ENCODE data around the gene VSIR.

The VSIR gene

DNA sequence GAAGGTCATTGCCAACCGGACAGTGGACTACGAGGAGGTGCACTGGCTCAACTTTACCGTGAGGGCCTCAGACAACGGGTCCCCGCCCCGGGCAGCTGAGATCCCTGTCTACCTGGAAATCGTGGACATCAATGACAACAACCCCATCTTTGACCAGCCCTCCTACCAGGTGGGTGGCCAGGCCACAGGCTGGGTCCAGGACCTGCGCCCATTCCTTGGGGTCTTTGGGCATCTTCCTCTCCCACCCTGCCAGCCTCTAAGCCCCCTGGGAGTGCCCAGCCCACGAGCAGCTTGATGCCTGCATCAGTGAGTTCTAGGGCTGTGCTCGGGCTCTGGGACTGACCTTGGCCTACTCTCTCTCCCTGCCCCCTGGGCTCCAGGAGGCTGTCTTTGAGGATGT is 25.8 kb upstream of the VSIR start:
- Histone ChIP-seq H2AFZ (ENCODE audit: low read length) (no peak overlapping the region), H3K79me2 (ENCODE audit: insufficient read depth, low read length) (no peaks in the 10 kb centered on the region), H3K4me2 (ENCODE audit: low read depth, low read length, poor library complexity, severe bottlenecking) (no peak overlapping the region), H3K4me1 (ENCODE audit: insufficient read depth, low read length, poor library complexity, severe bottlenecking) (peaks cover 5% of the 10 kb centered on the region), H3F3A (ENCODE audit: low read depth) (no peaks in the 10 kb centered on the region), H3K4me3 (ENCODE audit: low read length, poor library complexity, severe bottlenecking) (no peak overlapping the region), H3K9me2 (replicated peaks; ENCODE audit: low read depth, low read length) (no peaks in the 10 kb centered on the region), H3K9me3 (ENCODE audit: insufficient read depth, low read depth, low read length) (no peaks in the 10 kb centered on the region), H3K27me3 (ENCODE audit: insufficient read depth, low read length, poor library complexity, severe bottlenecking) (no peaks in the 10 kb centered on the region), H3K36me3 (ENCODE audit: insufficient read depth, low read length) (no peaks in the 10 kb centered on the region), H4K20me1 (ENCODE audit: insufficient read depth, low read length, poor library complexity, severe bottlenecking) (no peaks in the 10 kb centered on the region), H3K9ac (ENCODE audit: low read depth, low read length, poor library complexity, severe bottlenecking) (no peak overlapping the region)
- TF ChIP-seq, protein P1, sequence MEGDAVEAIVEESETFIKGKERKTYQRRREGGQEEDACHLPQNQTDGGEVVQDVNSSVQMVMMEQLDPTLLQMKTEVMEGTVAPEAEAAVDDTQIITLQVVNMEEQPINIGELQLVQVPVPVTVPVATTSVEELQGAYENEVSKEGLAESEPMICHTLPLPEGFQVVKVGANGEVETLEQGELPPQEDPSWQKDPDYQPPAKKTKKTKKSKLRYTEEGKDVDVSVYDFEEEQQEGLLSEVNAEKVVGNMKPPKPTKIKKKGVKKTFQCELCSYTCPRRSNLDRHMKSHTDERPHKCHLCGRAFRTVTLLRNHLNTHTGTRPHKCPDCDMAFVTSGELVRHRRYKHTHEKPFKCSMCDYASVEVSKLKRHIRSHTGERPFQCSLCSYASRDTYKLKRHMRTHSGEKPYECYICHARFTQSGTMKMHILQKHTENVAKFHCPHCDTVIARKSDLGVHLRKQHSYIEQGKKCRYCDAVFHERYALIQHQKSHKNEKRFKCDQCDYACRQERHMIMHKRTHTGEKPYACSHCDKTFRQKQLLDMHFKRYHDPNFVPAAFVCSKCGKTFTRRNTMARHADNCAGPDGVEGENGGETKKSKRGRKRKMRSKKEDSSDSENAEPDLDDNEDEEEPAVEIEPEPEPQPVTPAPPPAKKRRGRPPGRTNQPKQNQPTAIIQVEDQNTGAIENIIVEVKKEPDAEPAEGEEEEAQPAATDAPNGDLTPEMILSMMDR (conservative IDR thresholded peaks at IDR 0.05; ENCODE audit: low read length), result no peak
- TF ChIP-seq EZH2phosphoT487 (IDR thresholded peaks at IDR 0.05; ENCODE audit: borderline replicate concordance), result no peak

DNA sequence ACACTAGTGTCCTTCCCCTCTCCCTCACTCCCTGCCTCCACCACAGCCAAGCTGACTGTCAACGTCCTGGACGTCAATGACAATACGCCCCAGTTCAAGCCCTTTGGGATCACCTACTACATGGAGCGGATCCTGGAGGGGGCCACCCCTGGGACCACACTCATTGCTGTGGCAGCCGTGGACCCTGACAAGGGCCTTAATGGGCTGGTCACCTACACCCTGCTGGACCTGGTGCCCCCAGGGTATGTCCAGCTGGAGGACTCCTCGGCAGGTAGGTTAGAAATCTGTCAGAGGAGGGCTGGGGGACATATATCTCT is 24.9 kb upstream of the VSIR start:
- Histone ChIP-seq H3K79me2 (ENCODE audit: insufficient read depth, low read length) (no peaks in the 10 kb centered on the region), H2AFZ (ENCODE audit: low read length) (no peak overlapping the region)

DNA sequence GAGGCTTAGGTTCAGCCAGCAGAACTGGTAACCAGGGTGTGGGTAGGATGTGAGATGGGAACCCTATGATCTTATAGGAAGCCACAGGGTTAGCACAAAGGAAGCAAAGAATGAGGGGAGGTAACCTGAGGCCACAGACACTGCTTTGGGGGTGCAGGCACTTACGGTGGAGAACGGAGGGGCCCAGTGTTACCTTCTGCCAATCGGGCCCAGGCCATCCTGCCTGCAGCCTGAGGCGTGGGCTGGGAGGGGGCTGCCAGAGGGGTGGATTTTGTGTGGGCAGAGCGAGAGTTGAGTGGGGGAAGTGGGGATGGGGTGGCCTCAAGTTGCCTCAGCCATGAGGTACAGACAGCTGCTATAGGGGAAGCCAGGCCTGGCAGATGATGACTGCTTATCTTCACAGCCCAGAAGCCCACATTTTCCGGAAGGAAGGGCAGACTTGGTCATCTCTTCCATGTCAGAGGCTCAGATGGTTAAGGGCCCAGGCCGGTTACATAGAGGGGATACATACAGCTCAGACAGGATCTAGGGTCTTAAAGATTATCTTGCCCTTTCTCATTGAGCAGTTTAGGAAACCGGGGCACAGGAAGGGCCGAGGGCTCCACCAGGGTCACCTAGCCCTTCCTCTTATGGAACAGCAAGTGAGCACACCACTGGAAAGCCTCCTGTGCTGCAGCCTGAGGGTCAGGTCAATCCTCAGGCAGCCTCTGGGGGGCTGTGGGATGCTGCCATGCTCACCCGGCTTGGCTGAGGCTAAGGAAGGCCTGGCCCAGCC is 24.4 kb upstream of the VSIR start:
- Histone ChIP-seq H3K79me2 (ENCODE audit: insufficient read depth, low read length) (no peaks in the 10 kb centered on the region), H3F3A (ENCODE audit: low read depth) (no peaks in the 10 kb centered on the region), H4K20me1 (ENCODE audit: insufficient read depth, low read length, poor library complexity, severe bottlenecking) (no peaks in the 10 kb centered on the region), H3K4me2 (ENCODE audit: low read depth, low read length, poor library complexity, severe bottlenecking) (no peak overlapping the region), H3K4me1 (ENCODE audit: insufficient read depth, low read length, poor library complexity, severe bottlenecking) (peaks cover 5% of the 10 kb centered on the region), H3K4me3 (ENCODE audit: low read length, poor library complexity, severe bottlenecking) (no peak overlapping the region), H3K27me3 (ENCODE audit: insufficient read depth, low read length, poor library complexity, severe bottlenecking) (no peaks in the 10 kb centered on the region), H3K36me3 (ENCODE audit: insufficient read depth, low read length) (no peaks in the 10 kb centered on the region), H3K9me3 (ENCODE audit: insufficient read depth, low read depth, low read length) (no peaks in the 10 kb centered on the region), H2AFZ (ENCODE audit: low read length) (no peak overlapping the region), H3K9ac (ENCODE audit: low read depth, low read length, poor library complexity, severe bottlenecking) (no peak overlapping the region), H3K9me2 (replicated peaks; ENCODE audit: low read depth, low read length) (no peaks in the 10 kb centered on the region)
- TF ChIP-seq, protein P1 (conservative IDR thresholded peaks at IDR 0.05; ENCODE audit: low read length), result no peak
- no peak for TF ChIP-seq EZH2phosphoT487 (IDR thresholded peaks at IDR 0.05; ENCODE audit: borderline replicate concordance)

More for the DNA sequence above, 24.9 kb upstream of the VSIR start:
- Histone ChIP-seq H3K4me1 (ENCODE audit: insufficient read depth, low read length, poor library complexity, severe bottlenecking) (peaks cover 5% of the 10 kb centered on the region), H4K20me1 (ENCODE audit: insufficient read depth, low read length, poor library complexity, severe bottlenecking) (no peaks in the 10 kb centered on the region), H3K36me3 (ENCODE audit: insufficient read depth, low read length) (no peaks in the 10 kb centered on the region), H3K4me3 (ENCODE audit: low read length, poor library complexity, severe bottlenecking) (no peak overlapping the region), H3K9ac (ENCODE audit: low read depth, low read length, poor library complexity, severe bottlenecking) (no peak overlapping the region), H3K4me2 (ENCODE audit: low read depth, low read length, poor library complexity, severe bottlenecking) (no peak overlapping the region), H3K9me2 (replicated peaks; ENCODE audit: low read depth, low read length) (no peaks in the 10 kb centered on the region), H3K27me3 (ENCODE audit: insufficient read depth, low read length, poor library complexity, severe bottlenecking) (no peaks in the 10 kb centered on the region), H3K9me3 (ENCODE audit: insufficient read depth, low read depth, low read length) (no peaks in the 10 kb centered on the region), H3F3A (ENCODE audit: low read depth) (no peaks in the 10 kb centered on the region)
- TF ChIP-seq, protein P1 (conservative IDR thresholded peaks at IDR 0.05; ENCODE audit: low read length), result no peak
- TF ChIP-seq EZH2phosphoT487 (IDR thresholded peaks at IDR 0.05; ENCODE audit: borderline replicate concordance), result no peak
